Mesenchymal stem cell (in vitro differentiated cells and primary cell): ENCODE data around the gene SORT1.

Experiments
- DNase-seq: peaks from one replicate; pipeline ENCODE4 v3.0.0-alpha.2; 2013
- H2AFZ ChIP-seq: one replicate; pipeline ENCODE4 v1.6.1; 2013; ENCODE audit warnings: low read depth, mild to moderate bottlenecking, control low read depth, inconsistent platforms, low read length, moderate library complexity
- H2AK5ac ChIP-seq: 2 replicates; pipeline ENCODE4 v1.6.1; 2013; ENCODE audit warnings: low read length, moderate library complexity, mild to moderate bottlenecking, inconsistent platforms; ENCODE audit not compliant: severe bottlenecking
- H2BK120ac ChIP-seq: one replicate; pipeline ENCODE4 v1.6.1; 2013; ENCODE audit warnings: low read depth, mild to moderate bottlenecking, inconsistent platforms, low read length, moderate library complexity
- H2BK12ac ChIP-seq, 2 experiments: one replicate each; pipeline ENCODE4 v1.6.1; 2013; ENCODE audit warnings: inconsistent platforms in 2 of 2, low read length in 2 of 2, mild to moderate bottlenecking in 2 of 2, moderate library complexity in 2 of 2, control low read depth in 1 of 2
- H2BK15ac ChIP-seq: one replicate; pipeline ENCODE4 v1.6.1; 2013; ENCODE audit warnings: mild to moderate bottlenecking, low read depth, inconsistent platforms; ENCODE audit not compliant: poor library complexity, severe bottlenecking
- H2BK5ac ChIP-seq: 2 replicates; pipeline ENCODE4 v1.6.1; 2013; ENCODE audit warnings: low read depth, mild to moderate bottlenecking, low read length, control low read depth, inconsistent platforms; ENCODE audit not compliant: poor library complexity, severe bottlenecking
- H3K14ac ChIP-seq, 2 experiments: one replicate each; pipeline ENCODE4 v1.6.1; 2013; ENCODE audit warnings: inconsistent platforms in 2 of 2, low read length in 2 of 2, control low read depth in 1 of 2, mild to moderate bottlenecking in 1 of 2, moderate library complexity in 1 of 2
- H3K18ac ChIP-seq, 2 experiments: one replicate each; pipeline ENCODE4 v1.6.1; 2013; ENCODE audit warnings: inconsistent platforms in 2 of 2, low read length in 2 of 2, control low read depth in 1 of 2, low read depth in 1 of 2, mild to moderate bottlenecking in 1 of 2
- H3K23ac ChIP-seq, 2 experiments: one replicate each; pipeline ENCODE4 v1.6.1; 2013; ENCODE audit warnings: inconsistent platforms in 2 of 2, low read length in 2 of 2, mild to moderate bottlenecking in 2 of 2, moderate library complexity in 2 of 2, control low read depth in 1 of 2
- H3K27ac ChIP-seq: 2 replicates; pipeline ENCODE4 v1.5.1; 2013; ENCODE audit warnings: mild to moderate bottlenecking, moderate library complexity, low read length, control low read depth, inconsistent platforms; ENCODE audit not compliant: poor library complexity, severe bottlenecking
- H3K27me3 ChIP-seq, 2 experiments: 2 replicates each; pipeline versions ENCODE4 v1.6.1 to v1.7.0; 2013; ENCODE audit warnings: low read length in 2 of 2, mild to moderate bottlenecking in 2 of 2, moderate library complexity in 2 of 2, control low read depth in 1 of 2, inconsistent platforms in 1 of 2; ENCODE audit not compliant: control insufficient read depth in 1 of 2, insufficient read depth in 1 of 2
- H3K36me3 ChIP-seq, 2 experiments: 2 replicates each; pipeline versions ENCODE4 v1.6.1 to v1.7.0; 2013; ENCODE audit warnings: low read length in 2 of 2, control low read depth in 1 of 2, inconsistent platforms in 1 of 2, low read depth in 1 of 2, mild to moderate bottlenecking in 1 of 2; ENCODE audit not compliant: insufficient read depth in 2 of 2, control insufficient read depth in 1 of 2
- H3K4ac ChIP-seq, 2 experiments: one replicate each; pipeline ENCODE4 v1.6.1; 2013; ENCODE audit warnings: inconsistent platforms in 2 of 2, low read length in 2 of 2, mild to moderate bottlenecking in 2 of 2, moderate library complexity in 2 of 2, control low read depth in 1 of 2, low read depth in 1 of 2
- H3K4me1 ChIP-seq: 2 replicates; pipeline ENCODE4 v1.6.1; 2013; ENCODE audit warnings: low read depth, low read length, control low read depth; ENCODE audit not compliant: control insufficient read depth, insufficient read depth
- H3K4me2 ChIP-seq: 2 replicates; pipeline ENCODE4 v1.6.1; 2013; ENCODE audit warnings: low read length, mild to moderate bottlenecking, inconsistent platforms; ENCODE audit not compliant: poor library complexity, severe bottlenecking
- H3K4me3 ChIP-seq, 2 experiments: 2 replicates each; pipeline versions ENCODE4 v1.5.1 to v1.7.0; 2013; ENCODE audit warnings: low read length in 2 of 2, mild to moderate bottlenecking in 2 of 2, control low read depth in 1 of 2, low read depth in 1 of 2; ENCODE audit not compliant: insufficient read depth in 1 of 2
- H3K79me1 ChIP-seq: replicated peaks from 2 replicates; pipeline ENCODE4 v1.6.1; 2013; ENCODE audit warnings: mild to moderate bottlenecking, control low read depth, low read length, inconsistent platforms; ENCODE audit not compliant: poor library complexity, severe bottlenecking
- H3K9ac ChIP-seq: 2 replicates; pipeline ENCODE4 v1.7.0; 2013; ENCODE audit warnings: mild to moderate bottlenecking, low read length, moderate library complexity
- H3K9me3 ChIP-seq: 2 replicates; pipeline ENCODE4 v1.7.0; 2013; ENCODE audit warnings: mild to moderate bottlenecking, low read length; ENCODE audit not compliant: control insufficient read depth
- H4K8ac ChIP-seq: one replicate; pipeline ENCODE4 v1.6.1; 2013; ENCODE audit warnings: inconsistent platforms, mild to moderate bottlenecking, low read length, moderate library complexity
- H4K91ac ChIP-seq: one replicate; pipeline ENCODE4 v1.6.1; 2013; ENCODE audit warnings: mild to moderate bottlenecking, low read length, inconsistent platforms
- WGBS: methylation state at CpG from one replicate; pipeline ENCODE4 v1.1.7; 2013; ENCODE audit warnings: mixed read lengths; 5-methylcytosine and 5-hydroxymethylcytosine counted together

Gene SORT1

GRCh38 chr1:109368464-109368863 lies 29.3 kb downstream of the SORT1 start:
- Histone ChIP-seq H3K4me2 (no peak overlapping the region), H2BK12ac (peak overlapping the region; percentile 93 to 96), H3K9ac (no peak overlapping the region), H3K18ac (peak overlapping the region in 1 of 2 experiments; percentile 40), H3K79me1 (peaks cover 9% of the 10 kb centered on the region), H3K4me3 (no peak overlapping the region), H2BK5ac (no peak overlapping the region), H3K36me3 (peaks cover 0 to 10% of the 10 kb centered on the region in 2 experiments), H3K27ac (no peak overlapping the region), H3K9me3 (no peaks in the 10 kb centered on the region), H3K4me1 (peaks cover 7% of the 10 kb centered on the region), H3K23ac (no peak overlapping the region), H2AFZ (no peak overlapping the region), H3K14ac (no peak overlapping the region), H2BK15ac (no peak overlapping the region), H4K91ac (peak overlapping the region; percentile 25), H3K4ac (peak overlapping the region in 1 of 2 experiments; percentile 35), H2BK120ac (no peak overlapping the region), H4K8ac (peak overlapping the region; percentile 36), H2AK5ac (peak overlapping the region; percentile 77), H3K27me3 (no peaks in the 10 kb centered on the region)
- WGBS = 70% methylated on average over 1 of the region's 1 CpG
- peak; percentile 17 for DNase-seq

- no peak overlapping the region for H3K27ac ChIP-seq
- H2BK15ac ChIP-seq = no peak overlapping the region
- no peak overlapping the region for H2AK5ac ChIP-seq
- no peak overlapping the region for H3K4me2 ChIP-seq
- H3K4ac ChIP-seq = no peak overlapping the region
- H3K9ac ChIP-seq = no peak overlapping the region
- no peak overlapping the region for H3K23ac ChIP-seq
- 98% methylated on average over 2 of the region's 3 CpGs for WGBS
- no peak overlapping the region for H3K18ac ChIP-seq
- peaks cover 0 to 10% of the 10 kb centered on the region in 2 experiments for H3K36me3 ChIP-seq
- peaks cover 9% of the 10 kb centered on the region for H3K79me1 ChIP-seq
- no peak overlapping the region for H4K8ac ChIP-seq
- H3K27me3 ChIP-seq = no peaks in the 10 kb centered on the region
- no peak overlapping the region for H2BK120ac ChIP-seq
- no peak overlapping the region for H3K14ac ChIP-seq
- H2AFZ ChIP-seq = no peak overlapping the region
- H3K4me3 ChIP-seq = no peak overlapping the region
- no peaks in the 10 kb centered on the region for H3K9me3 ChIP-seq
- H2BK5ac ChIP-seq = no peak overlapping the region
- no peak overlapping the region for H2BK12ac ChIP-seq
- no peak for DNase-seq
- no peak overlapping the region for H4K91ac ChIP-seq
- H3K4me1 ChIP-seq = peaks cover 7% of the 10 kb centered on the region
These were observed 30.1 kb downstream of the SORT1 start for GRCh38 chr1:109367626-109368025.

GRCh38 chr1:109365642-109366204 lies 32.0 kb downstream of the SORT1 start:
- H2BK15ac ChIP-seq = no peak overlapping the region
- no peak overlapping the region for H2BK12ac ChIP-seq
- H3K9ac ChIP-seq = no peak overlapping the region
- H2BK5ac ChIP-seq = no peak overlapping the region
- no peak overlapping the region for H3K4ac ChIP-seq
- H3K4me3 ChIP-seq = no peak overlapping the region
- H3K23ac ChIP-seq = no peak overlapping the region
- no peaks in the 10 kb centered on the region for H3K9me3 ChIP-seq
- H3K4me2 ChIP-seq = no peak overlapping the region
- H2BK120ac ChIP-seq = no peak overlapping the region
- H4K8ac ChIP-seq = no peak overlapping the region
- peaks cover 9% of the 10 kb centered on the region for H3K79me1 ChIP-seq
- no peak overlapping the region for H4K91ac ChIP-seq
- DNase-seq = no peak
- no peak overlapping the region for H3K27ac ChIP-seq
- H3K14ac ChIP-seq = no peak overlapping the region
- H2AK5ac ChIP-seq = no peak overlapping the region
- H2AFZ ChIP-seq = no peak overlapping the region
- peaks cover 0 to 10% of the 10 kb centered on the region in 2 experiments for H3K36me3 ChIP-seq
- H3K4me1 ChIP-seq = peaks cover 7% of the 10 kb centered on the region
- no peaks in the 10 kb centered on the region for H3K27me3 ChIP-seq
- 93% methylated on average over 2 of the region's 2 CpGs for WGBS
- no peak overlapping the region for H3K18ac ChIP-seq

- Histone ChIP-seq H3K9me3 (no peaks in the 10 kb centered on the region), H4K91ac (no peak overlapping the region), H3K27ac (no peak overlapping the region), H2BK120ac (no peak overlapping the region), H3K36me3 (peaks cover 0 to 6% of the 10 kb centered on the region in 2 experiments), H3K4me2 (no peak overlapping the region), H3K4me1 (no peaks in the 10 kb centered on the region), H2BK5ac (no peak overlapping the region), H4K8ac (no peak overlapping the region), H3K23ac (no peak overlapping the region), H3K4me3 (no peak overlapping the region), H3K9ac (no peak overlapping the region), H2BK15ac (no peak overlapping the region), H3K79me1 (peaks cover 2% of the 10 kb centered on the region), H2AFZ (no peak overlapping the region), H3K14ac (no peak overlapping the region), H2AK5ac (no peak overlapping the region), H3K27me3 (no peaks in the 10 kb centered on the region), H3K4ac (no peak overlapping the region), H2BK12ac (no peak overlapping the region), H3K18ac (no peak overlapping the region)
- peak; percentile 53 for DNase-seq
- WGBS = 29% methylated on average over 1 of the region's 1 CpG
These were observed 36.1 kb downstream of the SORT1 start for GRCh38 chr1:109361649-109362048.
